Stimulated activated CD4-positive, alpha-beta T cell treated with anti-CD3 and anti-CD28 coated beads, Interleukin-12 subunit alpha, Interleukin-12 subunit beta, amount 100 ng/mL, for 48 hours (primary cell): Measurements from ENCODE around the gene FAM107B.
"Not testable (repeated sequence)": the region's sequence is repeated elsewhere in the genome, so short reads cannot be mapped to it uniquely, and the experiment has no call there.

Source experiments
- DNase-seq, 3 donors: peaks; one replicate each; pipeline ENCODE4 v3.0.0-alpha.2; 2020; ENCODE audit warnings: low read depth in 2 of 3, low spot score in 1 of 3

The FAM107B gene

GRCh38 chr10:14696821-14697220 lies 77.9 kb downstream of the FAM107B start:
- no peak for DNase-seq

DNA sequence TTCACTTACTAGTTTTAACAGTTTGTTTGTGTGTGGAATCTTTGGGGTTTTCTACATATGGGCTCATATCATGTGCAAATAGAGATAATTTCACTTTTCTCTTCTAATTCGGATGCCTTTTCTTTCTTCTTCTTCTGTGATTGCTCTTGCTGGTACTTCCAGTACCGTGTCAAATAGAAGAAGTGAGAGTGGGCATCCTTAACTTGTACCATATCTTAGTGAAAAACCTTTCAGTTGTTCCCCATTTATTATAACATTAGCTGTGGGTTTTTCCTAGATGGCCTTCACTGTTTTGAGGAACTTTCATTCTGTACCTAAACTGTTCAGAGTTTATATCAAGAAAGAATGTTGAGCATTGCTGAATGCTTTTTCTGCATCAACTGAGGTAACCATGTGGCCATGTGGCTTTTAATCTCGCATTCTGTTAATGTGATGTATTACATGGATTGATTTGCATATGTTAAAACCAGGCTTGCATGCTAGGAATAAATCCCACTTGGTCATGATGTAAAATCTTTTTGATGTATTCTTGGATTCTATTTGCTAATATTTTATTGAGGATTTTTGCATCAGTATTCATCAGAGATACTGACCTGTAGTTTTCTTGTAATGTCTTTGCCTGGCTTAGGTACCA lies 78.7 kb downstream of the FAM107B start:
- no peak for DNase-seq

GRCh38 chr10:14693891-14694290 lies 80.8 kb downstream of the FAM107B start:
- no peak for DNase-seq

- DNase-seq = no peak
These were observed 82.2 kb downstream of the FAM107B start for GRCh38 chr10:14692344-14693076.

DNA sequence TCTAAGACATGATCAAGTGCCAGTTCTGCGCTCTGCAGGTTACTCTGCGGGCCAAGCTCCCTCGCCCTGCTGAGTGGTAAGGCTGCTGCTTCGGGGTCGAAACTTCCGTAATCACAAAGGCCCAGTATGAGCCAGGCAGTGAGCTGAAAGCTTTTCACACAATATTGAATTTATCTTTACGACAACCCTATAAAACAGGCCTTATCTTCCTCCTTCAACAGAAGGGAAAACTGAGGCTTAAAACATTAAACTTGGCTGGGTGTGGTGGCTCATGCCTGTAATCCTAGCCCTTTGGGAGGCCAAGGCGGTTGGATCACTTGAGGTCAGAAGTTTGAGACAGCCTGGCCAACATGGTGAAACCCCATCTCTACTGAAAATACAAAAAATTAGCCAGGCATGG lies 83.3 kb downstream of the FAM107B start:
- no peak for DNase-seq

DNA sequence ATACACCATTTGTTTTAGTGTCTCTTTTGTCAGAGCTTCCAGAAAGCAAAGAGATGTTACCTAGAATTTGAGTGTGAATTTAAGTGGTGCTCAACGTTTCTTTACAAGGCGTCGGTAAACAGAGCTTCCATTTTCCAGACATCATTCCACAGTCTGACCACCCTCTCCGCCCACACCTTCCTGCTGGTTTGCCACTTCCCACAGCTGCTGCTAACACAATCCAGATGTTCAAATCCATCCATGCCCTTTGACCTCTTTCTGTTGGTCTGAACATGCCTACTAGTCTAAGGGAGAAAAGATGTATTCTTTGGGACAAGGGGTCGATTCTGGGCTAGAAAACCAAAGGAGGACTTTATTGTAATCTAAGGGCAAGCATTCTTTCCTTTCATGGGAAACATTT lies 86.1 kb downstream of the FAM107B start:
- no peak for DNase-seq

- DNase-seq = not testable (repeated sequence)
These were observed 86.5 kb downstream of the FAM107B start for GRCh38 chr10:14688189-14688588.

- DNase-seq = no peak
These were observed 87.4 kb downstream of the FAM107B start for GRCh38 chr10:14687340-14687739.

DNA sequence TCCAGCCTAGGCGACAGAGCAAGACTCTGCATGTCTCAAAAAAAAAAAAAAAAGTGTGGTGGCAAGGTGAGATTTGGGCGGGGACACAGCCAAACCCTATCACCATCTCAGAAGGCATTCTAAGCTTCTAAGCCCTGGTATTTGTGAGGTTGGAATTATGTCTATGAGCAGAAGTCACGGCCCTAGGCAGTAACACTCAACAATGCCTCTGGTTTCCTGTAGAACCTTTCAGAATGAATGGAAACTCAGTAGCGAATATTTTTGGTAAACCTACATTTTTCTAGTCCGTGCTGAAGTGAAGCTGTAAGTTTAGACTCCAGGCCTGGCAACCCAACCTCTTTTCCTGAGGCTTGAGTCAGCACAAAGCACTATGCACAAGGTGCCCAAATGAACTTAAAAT lies 88.3 kb downstream of the FAM107B start:
- DNase-seq = no peak

GRCh38 chr10:14684354-14684753 lies 90.3 kb downstream of the FAM107B start:
- DNase-seq = no peak

DNA sequence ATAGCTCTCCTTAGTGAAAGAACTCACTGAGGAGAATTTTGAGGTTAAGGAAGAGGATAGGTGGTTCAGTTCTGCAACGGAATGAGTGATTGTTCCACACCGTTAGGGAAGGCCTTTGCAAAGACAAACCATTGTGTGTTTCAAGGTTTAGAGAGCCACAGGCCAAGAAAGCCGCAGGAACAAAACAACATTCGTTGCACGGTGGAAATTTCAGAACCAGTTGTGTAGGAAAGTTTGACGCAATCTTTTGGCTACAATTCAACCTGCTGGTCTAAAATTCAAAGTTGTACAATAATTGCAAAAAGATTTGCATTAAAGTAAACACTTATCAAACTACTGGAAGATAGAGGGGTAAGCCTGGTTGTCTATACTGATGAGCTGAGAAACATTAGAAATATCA lies 91.4 kb downstream of the FAM107B start:
- no peak for DNase-seq

DNA sequence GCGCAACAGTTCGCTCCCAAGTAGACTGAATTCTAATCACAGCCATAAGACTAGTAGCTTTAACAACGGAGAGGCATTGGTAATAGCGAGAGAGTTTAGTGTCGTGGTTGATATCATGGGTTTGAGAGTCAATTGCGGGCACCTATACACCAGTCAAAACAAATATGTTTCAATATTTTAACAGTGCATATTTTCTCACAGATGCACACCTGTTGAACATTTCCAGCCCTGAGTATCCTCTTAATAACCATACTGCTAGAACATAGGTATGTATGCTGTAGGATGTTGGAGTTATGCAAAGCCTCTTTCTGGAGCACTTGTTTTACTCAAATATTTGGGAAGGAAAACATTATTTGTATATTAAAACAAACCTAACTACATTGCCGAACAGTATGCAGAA lies 92.9 kb downstream of the FAM107B start:
- DNase-seq = no peak

DNA sequence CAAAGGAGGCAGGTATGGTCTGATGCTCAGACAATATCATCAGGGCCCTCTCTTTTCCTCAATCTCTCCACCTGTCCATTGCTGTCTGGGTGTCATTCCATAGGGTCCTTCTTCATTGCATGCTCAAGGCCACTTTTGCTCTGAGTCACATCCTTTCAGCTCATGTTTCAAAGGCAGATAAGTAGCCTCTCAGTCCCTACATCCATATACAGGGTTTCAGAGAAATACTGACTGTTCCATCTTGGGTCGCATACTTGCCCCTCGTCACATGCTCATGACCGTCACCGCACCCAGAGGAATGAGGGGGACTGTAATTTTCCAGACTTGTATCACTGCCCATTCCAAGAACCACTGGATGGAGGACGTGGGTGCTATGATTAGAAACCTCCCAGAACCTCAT lies 93.4 kb downstream of the FAM107B start:
- DNase-seq = no peak

- DNase-seq = no peak
These were observed 96.1 kb downstream of the FAM107B start for GRCh38 chr10:14678637-14679036.

GRCh38 chr10:14676732-14677131 lies 98.0 kb downstream of the FAM107B start:
- DNase-seq = no peak

DNA sequence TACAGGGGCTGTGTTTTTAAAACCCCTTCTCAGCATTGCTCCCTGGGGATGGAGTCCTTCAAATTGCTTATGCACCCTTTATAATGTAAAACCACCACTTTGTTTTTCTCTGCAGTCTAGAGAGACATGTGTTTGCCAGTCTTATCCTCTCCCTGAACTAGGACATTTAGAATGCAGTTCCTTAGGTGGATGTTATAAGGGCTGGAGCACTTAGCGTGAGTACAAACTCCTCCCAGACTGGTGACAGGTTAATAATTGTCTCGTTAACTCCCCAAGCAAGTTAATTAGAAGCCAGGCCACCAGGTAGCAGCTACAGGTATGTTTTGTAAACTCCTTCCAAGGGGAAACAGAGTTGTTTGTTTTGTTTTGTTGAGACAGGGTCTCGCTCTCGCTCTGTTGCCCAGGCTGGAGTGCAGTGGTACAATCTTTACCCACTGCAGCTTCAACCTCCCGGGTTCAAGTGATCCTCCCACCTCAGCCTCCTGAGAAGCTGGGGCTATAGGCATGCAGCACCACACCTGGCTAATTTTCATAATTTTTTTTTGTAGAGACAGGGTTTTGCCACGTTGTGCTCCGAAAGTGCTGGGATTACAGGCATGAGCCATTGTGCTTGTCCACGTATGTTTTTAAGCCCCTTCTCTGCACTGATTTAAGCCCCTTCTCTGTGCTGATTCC lies 100.2 kb downstream of the FAM107B start:
- DNase-seq = no peak

GRCh38 chr10:14673189-14673861 lies 101.4 kb downstream of the FAM107B start:
- DNase-seq = no peak

DNA sequence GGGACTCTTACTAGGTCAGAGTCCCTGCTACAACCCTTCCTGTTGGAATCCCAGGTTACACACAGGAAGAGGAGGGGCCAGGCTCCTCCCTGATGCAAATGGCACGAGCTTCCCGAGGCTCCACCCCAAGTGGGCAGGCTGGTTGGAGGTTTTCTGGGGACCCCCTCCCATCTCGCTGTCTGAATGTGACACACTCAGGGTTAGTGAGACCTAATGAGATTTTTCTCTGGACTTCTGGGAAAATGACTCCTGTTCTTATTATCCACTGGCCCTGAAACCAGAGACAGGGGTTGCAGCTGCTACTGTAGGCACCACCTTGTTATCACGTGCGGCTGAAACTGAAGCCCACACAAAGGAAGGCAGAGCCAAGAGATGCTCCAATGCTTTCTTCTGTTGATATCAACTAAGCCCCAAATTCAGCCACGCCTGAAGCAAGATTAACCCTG lies 103.3 kb downstream of the FAM107B start:
- DNase-seq = no peak

- no peak for DNase-seq
These were observed 104.0 kb downstream of the FAM107B start for GRCh38 chr10:14670551-14671240.

DNA sequence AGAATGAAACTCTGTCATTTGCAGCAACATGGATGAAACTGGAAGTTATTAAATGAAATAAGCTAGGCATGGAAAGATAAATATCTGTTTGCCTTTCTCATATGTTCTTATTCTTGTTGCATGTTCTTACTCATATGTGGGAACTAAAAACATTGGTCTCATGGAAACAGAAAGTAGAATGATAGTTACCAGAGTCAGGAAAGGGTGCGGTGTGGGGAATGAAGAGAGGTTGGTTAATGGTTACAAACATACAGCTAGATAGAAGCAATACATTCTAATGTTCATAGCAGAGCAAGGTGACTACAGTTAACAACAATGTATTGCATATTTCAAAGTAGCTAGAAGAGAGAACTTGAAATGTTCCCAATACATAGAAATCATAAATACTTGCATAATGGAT lies 105.1 kb downstream of the FAM107B start:
- DNase-seq = no peak

GRCh38 chr10:14667781-14668180 lies 106.9 kb downstream of the FAM107B start:
- no peak for DNase-seq
